ENCODE measurements around the gene ITGA3. TPM values are rescaled to one million over a fixed set of nuclear protein-coding genes. Genes with fewer than 3 reads are reported as not detected.

ITGA3 gene
- total and polyA plus RNA-seq, 2 experiments from 2014 or later = 105 to 330 TPM

GRCh38 chr17:50029185-50029584 lies 26.7 kb upstream of the ITGA3 start:
- Histone ChIP-seq H3K4me1 (ENCODE audit: insufficient read depth) (peaks cover 38% of the 10 kb centered on the region), H3K4me3 (no peak overlapping the region), H3K9me3 (ENCODE audit: low read depth) (no peaks in the 10 kb centered on the region), H3K36me3 (ENCODE audit: low read depth) (no peaks in the 10 kb centered on the region), H3K27me3 (replicated peaks; ENCODE audit: insufficient read depth) (no peaks in the 10 kb centered on the region), H3K27ac (no peak overlapping the region; the same call in 1 of the 2 replicates), H3K9ac (no peak overlapping the region), H2AFZ (no peak overlapping the region; the same call in 1 of the 2 replicates), H3K79me2 (ENCODE audit: insufficient read depth) (no peaks in the 10 kb centered on the region), H3K4me2 (ENCODE audit: unreplicated experiment) (no peak overlapping the region), H4K20me1 (ENCODE audit: insufficient read depth) (no peaks in the 10 kb centered on the region), H3K9me2 (ENCODE audit: insufficient read depth) (no peaks in the 10 kb centered on the region), H3F3A (ENCODE audit: insufficient read depth) (peaks cover 16% of the 10 kb centered on the region)
- 73 to 76% methylated on average over 7 of the region's 7 CpGs for WGBS, 2 experiments (ENCODE audit: low coverage in 1 of 2, low lambda C conversion rate in 2 of 2, missing lambda C conversion rate in 2 of 2)
- no peak for TF ChIP-seq EZH2 (IDR thresholded peaks at IDR 0.05; ENCODE audit: insufficient read depth, poor library complexity, severe bottlenecking)
- TF ChIP-seq EZH2phosphoT487 (IDR thresholded peaks at IDR 0.05; ENCODE audit: insufficient read depth, low read depth) = no peak
- in situ Hi-C loops (cut with MboI) = loop anchor here (10.0 kb wide), 1 partner anchor 56 kb away; no protein-coding TSS in a partner anchor
- no peak for DNase-seq

GRCh38 chr17:50033316-50033715 lies 22.6 kb upstream of the ITGA3 start:
- Histone ChIP-seq H3K9me2 (ENCODE audit: insufficient read depth) (no peaks in the 10 kb centered on the region), H3K9ac (no peak overlapping the region), H3K27me3 (replicated peaks; ENCODE audit: insufficient read depth) (no peaks in the 10 kb centered on the region), H3K79me2 (ENCODE audit: insufficient read depth) (no peaks in the 10 kb centered on the region), H3K27ac (peak overlapping the region; percentile 39), H3K4me1 (ENCODE audit: insufficient read depth) (peaks cover 43% of the 10 kb centered on the region), H3K9me3 (ENCODE audit: low read depth) (no peaks in the 10 kb centered on the region), H3K36me3 (ENCODE audit: low read depth) (no peaks in the 10 kb centered on the region), H3K4me2 (ENCODE audit: unreplicated experiment) (peak overlapping the region; percentile 62), H2AFZ (peak overlapping the region; percentile 60; the same call in 1 of the 2 replicates), H4K20me1 (ENCODE audit: insufficient read depth) (no peaks in the 10 kb centered on the region), H3K4me3 (peak overlapping the region; percentile 40; the same call in 1 of the 2 replicates), H3F3A (ENCODE audit: insufficient read depth) (0 out of 2 replicates have a peak, but pooled peaks cover 16% of the 10 kb centered on the region)
- WGBS, 2 experiments (ENCODE audit: low coverage in 1 of 2, low lambda C conversion rate in 2 of 2, missing lambda C conversion rate in 2 of 2) = 29 to 34% methylated on average over 6 of the region's 6 CpGs
- in situ Hi-C loops (cut with MboI) = no loop called here
- TF ChIP-seq EZH2phosphoT487 (IDR thresholded peaks at IDR 0.05; ENCODE audit: insufficient read depth, low read depth) = no peak
- no peak for TF ChIP-seq EZH2 (IDR thresholded peaks at IDR 0.05; ENCODE audit: insufficient read depth, poor library complexity, severe bottlenecking)
- DNase-seq = peak; percentile 79

- no peak for DNase-seq
- in situ Hi-C loops (cut with MboI) = no loop called here
- Histone ChIP-seq H3K9ac (no peak overlapping the region), H3K27ac (no peak overlapping the region), H3K9me2 (ENCODE audit: insufficient read depth) (no peaks in the 10 kb centered on the region), H3K27me3 (replicated peaks; ENCODE audit: insufficient read depth) (no peaks in the 10 kb centered on the region), H3K4me3 (no peak overlapping the region), H3K4me2 (ENCODE audit: unreplicated experiment) (no peak overlapping the region), H2AFZ (no peak overlapping the region), H3F3A (ENCODE audit: insufficient read depth) (0 out of 2 replicates have a peak, but pooled peaks cover 17% of the 10 kb centered on the region), H3K9me3 (ENCODE audit: low read depth) (no peaks in the 10 kb centered on the region), H3K79me2 (ENCODE audit: insufficient read depth) (no peaks in the 10 kb centered on the region), H3K4me1 (ENCODE audit: insufficient read depth) (peaks cover 36% of the 10 kb centered on the region), H4K20me1 (ENCODE audit: insufficient read depth) (no peaks in the 10 kb centered on the region), H3K36me3 (ENCODE audit: low read depth) (no peaks in the 10 kb centered on the region)
- TF ChIP-seq EZH2phosphoT487 (IDR thresholded peaks at IDR 0.05; ENCODE audit: insufficient read depth, low read depth) = no peak
- WGBS, 2 experiments (ENCODE audit: low coverage in 1 of 2, low lambda C conversion rate in 2 of 2, missing lambda C conversion rate in 2 of 2) = 77 to 81% methylated on average over 16 of the region's 16 CpGs
These were observed 21.2 kb upstream of the ITGA3 start for GRCh38 chr17:50034498-50035364.

GRCh38 chr17:50035421-50035879 lies 20.5 kb upstream of the ITGA3 start:
- TF ChIP-seq EZH2 (IDR thresholded peaks at IDR 0.05; ENCODE audit: insufficient read depth, poor library complexity, severe bottlenecking) (no peak), EZH2phosphoT487 (IDR thresholded peaks at IDR 0.05; ENCODE audit: insufficient read depth, low read depth) (no peak)
- no peak overlapping the region for H3K9ac ChIP-seq
- H3K27ac ChIP-seq = no peak overlapping the region
- in situ Hi-C loops (cut with MboI) = no loop called here
- H3K9me2 ChIP-seq (ENCODE audit: insufficient read depth) = no peaks in the 10 kb centered on the region
- no peaks in the 10 kb centered on the region for H3K27me3 ChIP-seq (replicated peaks; ENCODE audit: insufficient read depth)
- H3K4me3 ChIP-seq = no peak overlapping the region
- no peak overlapping the region for H3K4me2 ChIP-seq (ENCODE audit: unreplicated experiment)
- no peak overlapping the region for H2AFZ ChIP-seq
- no peaks in the 10 kb centered on the region for H4K20me1 ChIP-seq (ENCODE audit: insufficient read depth)
- no peaks in the 10 kb centered on the region for H3K79me2 ChIP-seq (ENCODE audit: insufficient read depth)
- no peak for DNase-seq
- H3K9me3 ChIP-seq (ENCODE audit: low read depth) = no peaks in the 10 kb centered on the region
- H3F3A ChIP-seq (ENCODE audit: insufficient read depth) = 0 out of 2 replicates have a peak, but pooled peaks cover 17% of the 10 kb centered on the region
- no peaks in the 10 kb centered on the region for H3K36me3 ChIP-seq (ENCODE audit: low read depth)
- H3K4me1 ChIP-seq (ENCODE audit: insufficient read depth) = peaks cover 36% of the 10 kb centered on the region
- 89 to 91% methylated on average over 5 of the region's 5 CpGs for WGBS, 2 experiments (ENCODE audit: low coverage in 1 of 2, low lambda C conversion rate in 2 of 2, missing lambda C conversion rate in 2 of 2)
